GM18511 (cell line): Measurements from ENCODE around the gene TFF3.

Experiments
- ATAC-seq: cut with Tn5 transposase; IDR thresholded peaks from one replicate; pipeline ENCODE4 v1.9.1; 2021; ENCODE audit warnings: mild to moderate bottlenecking, moderate library complexity; ENCODE audit not compliant: unreplicated experiment

TFF3 gene

DNA sequence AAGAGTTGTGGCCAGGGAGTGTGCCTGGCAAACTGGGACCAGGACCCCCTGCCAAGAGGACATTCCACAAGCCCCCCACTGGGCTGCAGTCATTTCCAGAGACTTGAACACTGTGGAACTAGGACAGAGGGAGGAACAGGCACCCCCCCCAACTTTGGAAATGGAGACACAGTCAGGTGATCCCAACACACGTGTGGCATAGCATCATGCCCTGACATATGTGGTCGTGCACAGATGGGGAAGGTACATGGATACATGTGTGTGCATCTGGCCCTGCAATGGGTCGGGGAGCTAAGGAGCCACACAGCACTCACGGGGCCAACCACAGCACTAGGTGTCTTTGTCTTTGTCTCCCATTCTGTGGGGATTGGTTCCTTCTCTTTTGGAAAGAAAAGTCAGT lies 6.6 kb upstream of the TFF3 start:
- ATAC-seq: no peak

DNA sequence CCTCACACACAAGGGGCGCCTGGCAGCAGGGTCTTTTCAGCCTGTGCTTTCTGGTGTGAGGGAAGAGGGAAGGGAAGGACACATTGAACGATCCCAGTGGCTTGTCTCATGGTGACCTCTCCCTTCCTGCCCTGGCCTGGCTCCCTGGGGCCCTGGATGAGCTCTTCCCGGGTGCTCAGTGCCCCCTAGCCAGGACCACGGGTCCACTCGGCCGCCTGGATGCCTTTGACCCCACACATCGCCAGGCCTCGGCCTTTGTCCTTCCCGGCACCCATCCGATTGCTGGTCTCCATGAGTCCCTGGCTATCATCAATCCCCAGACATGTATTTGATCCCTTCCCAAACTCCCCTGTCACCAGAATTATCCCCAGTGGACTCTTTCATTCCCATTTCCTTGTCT lies 6.0 kb upstream of the TFF3 start:
- no peak for ATAC-seq

DNA sequence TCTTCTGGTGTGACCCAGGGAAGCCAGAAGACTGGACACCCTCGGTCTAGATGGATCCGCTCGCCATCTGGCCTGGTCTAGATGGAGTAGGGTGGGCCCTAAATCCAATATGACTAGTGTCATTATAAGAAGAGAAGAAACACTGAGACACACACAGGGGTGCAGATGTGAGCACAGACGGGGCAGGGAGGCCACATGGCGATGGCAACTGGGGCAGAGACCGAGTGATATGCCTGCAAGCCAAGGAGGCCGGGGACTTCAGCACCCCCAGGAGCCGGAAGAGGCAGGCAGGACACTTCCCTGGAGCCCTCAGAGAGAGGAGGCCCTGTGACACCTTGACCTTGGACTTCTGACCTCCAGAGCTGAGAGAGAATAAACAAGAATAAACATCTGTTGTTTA lies 5.6 kb upstream of the TFF3 start:
- ATAC-seq: no peak

DNA sequence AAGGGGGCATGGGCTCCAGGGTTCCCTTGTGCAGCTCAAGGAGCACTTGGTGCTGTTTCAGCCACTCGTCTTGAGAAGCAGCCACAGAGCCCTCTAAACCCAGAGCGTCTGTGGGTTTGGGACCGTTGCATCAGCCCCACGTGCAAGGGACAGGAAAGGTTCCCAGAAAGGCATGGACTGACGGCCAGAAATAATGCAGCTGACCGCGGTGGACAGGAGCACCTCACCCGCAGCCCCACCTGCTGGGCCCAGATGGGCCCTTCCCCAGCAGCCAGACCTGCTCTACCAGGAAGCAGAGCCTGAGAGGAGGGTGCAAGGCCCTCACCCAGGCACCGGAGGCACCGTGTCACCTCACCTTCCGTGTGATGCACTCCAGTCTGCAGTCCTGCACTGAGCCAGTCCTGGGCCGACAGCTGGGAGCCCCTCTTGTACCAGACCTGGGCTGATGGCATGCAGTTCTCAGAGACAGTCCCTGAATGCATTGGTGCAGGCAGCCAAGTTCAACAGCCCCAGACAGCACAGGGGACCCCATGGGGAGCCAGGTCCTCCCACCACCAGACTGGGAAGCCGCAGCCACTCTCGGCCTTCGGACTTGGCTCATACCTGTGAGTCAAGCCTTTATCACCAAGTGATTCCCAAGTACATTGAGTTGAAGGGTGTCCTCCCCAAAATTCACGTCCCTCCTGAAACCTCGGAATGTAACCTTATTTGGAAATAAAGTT lies 4.8 kb upstream of the TFF3 start:
- no peak for ATAC-seq

DNA sequence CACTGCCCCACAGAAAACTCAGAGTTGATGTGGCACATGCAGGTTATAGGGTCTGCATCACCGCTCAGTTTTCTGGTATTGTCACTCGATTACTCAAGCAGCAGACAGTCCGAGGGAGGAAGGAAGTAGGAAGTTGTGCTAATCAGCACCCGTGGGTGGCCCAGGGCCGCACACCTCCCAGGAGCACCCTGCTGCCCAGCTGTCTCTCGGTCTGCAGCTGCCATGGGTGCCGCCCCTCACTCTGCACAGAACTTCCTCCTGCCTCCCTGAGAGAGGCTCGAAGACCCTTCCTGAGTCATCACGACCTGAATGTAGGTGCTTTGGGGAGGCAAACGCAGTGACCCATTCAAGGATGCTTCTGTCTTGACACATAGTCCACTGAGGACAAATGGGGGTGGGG lies 4.2 kb upstream of the TFF3 start:
- ATAC-seq: no peak

DNA sequence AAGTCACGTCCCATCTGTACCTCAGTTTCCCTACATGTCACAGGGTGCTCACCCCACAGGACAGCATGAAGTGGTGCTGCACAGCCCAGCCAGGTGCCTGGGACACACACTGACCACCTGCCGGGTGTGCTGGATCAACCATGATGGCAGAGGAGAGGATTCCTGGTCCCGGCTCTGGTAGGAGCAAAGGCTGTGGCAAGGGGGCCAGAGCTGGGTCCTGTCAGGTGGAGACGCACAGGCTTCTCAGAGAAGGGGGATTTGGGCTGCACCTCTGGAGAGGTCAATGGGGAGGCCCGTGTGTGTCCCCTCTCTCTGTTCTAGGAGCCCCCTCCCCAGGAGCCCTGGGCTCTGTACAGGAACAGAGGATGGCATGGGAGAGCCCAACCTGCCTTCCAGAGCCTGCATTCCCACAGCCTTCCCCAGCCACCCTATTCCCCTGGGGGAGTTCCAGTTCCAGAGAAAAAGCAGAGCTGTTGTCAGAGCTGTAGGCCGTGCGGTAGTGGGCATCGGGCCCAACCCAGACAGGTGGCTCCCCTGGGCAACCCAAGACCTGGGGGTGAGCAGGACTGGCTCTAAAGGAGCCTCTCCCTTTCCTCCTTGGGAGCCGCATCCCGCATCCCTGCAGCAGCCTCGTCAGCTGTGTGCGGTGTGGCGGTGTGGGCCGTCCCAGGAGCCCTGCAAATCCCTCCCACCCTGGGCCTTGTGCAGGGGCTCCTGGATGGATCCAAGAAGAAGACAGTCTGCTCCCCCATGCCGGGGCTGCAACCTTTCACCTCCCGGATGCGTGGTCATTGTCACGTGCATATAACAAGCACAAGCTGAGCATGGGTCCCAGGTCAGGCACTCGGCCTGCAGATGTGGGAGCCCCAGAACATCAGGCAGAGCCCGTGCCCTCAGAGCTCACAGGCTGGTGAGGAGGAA lies 2.9 kb upstream of the TFF3 start:
- ATAC-seq: no peak

DNA sequence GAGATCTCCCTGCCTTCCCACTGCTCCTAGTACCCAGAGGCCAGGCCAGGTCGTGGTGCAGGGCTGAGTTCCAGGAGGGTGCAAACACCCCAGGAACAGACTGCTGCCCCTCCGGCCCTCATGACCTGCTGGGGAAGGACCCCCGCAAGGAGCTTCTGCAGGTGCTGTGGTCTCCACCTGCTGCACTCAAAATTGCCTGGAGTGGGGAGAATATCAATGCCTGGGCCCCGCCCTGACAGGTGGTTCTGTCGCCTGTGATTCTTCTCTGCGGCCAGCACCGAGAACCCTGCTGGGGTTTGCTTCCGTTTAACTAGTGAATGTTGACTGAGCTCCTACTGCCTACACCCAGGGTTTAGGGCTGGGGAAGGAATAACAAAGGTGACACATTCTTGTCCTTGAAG lies 2.1 kb upstream of the TFF3 start:
- ATAC-seq: no peak

DNA sequence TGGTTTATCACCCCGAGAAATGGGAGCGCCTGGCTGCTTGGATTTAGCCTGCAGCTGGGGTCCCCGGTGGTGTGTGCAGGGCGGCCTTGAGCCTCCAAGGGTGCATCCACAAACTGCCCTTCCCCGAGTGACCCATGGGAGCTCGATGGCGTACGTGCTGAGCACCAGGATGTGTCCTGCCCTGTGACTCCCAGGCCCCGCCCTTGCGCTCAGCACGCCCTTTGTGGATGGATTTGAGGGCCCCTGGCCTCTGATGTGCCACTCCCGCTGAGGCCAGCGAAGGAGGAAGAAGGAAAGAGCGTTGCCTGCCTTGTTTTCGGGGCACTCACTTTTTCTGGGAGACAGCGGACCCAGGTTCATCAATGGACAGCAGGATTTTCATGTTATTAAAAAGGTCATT lies 1.7 kb upstream of the TFF3 start:
- ATAC-seq: no peak

DNA sequence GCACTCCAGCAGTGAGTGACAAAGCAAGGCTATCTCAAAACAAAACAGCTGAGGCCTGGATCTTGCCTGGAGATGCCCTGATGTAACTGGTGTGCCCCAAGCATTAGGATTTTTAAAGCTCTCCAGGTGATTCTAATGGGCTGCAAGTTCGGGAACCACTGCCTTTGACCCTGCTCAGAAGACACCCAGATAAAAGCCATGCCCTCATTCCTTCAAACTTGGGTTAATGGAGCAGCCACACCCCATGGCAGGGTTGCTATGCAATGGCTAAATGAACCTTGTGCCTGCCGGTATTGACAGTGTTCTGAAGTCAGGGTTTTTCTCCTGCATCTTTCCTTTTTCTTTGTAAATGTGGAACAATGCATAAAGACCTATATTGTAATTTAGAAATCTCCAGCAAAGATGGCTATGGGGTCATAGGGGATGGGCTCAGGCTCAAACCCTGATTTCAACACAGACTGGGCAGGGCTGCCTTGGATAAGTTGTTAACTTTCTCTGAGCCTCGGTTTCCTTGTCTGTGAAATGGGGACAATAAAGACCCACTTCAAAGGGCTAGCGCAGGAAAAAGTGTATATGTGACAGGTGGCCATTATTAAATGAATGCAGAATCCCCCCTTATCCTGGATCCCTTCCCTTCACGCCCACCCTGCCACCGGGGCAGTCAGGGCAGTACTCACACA lies 453 bp downstream of the TFF3 start:
- no peak for ATAC-seq

DNA sequence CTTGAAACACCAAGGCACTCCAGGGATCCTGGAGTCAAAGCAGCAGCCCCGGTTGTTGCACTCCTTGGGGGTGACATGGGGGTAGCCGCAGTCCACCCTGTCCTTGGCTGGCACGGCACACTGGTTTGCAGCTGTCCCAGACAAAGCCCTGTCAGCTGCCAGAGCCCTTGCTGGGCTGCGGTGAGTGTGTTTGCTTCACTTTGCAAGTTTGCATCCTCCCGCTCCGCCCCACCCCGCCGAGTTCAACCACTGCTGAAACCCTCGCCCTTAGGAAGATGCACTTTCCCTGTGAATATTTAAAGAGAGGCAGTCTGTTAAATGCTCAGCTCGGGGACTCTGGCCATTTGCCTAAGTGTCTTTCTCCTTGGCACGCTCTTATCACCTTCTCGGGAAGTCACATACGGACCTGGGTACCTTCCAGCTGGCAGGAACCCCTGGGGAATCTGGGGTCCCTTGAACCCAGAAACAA lies 1.7 kb downstream of the TFF3 start:
- no peak for ATAC-seq

DNA sequence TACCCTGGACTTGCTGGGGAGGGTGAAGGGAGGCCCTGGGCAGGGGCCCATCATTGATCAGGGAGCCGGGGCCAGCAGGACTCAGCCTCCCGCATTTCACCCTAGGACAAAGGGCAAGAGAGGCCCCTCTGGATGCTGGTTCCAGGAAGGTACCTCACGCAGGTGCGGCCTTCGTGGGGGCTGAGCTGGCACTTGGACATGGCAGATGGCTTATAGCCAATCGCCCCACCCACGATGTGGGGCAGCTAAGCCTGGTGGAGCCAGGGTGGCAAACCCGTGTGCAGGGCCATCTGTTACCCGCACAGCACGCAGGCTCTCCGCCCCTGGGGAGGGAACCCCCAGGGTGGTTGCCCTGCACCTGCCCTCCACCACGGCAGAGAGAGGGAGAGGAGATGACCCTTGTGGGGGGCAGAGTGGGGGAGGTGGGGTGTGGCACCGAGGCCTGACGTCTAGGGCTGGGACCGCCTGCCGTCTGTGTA lies 2.5 kb downstream of the TFF3 start:
- ATAC-seq: no peak

DNA sequence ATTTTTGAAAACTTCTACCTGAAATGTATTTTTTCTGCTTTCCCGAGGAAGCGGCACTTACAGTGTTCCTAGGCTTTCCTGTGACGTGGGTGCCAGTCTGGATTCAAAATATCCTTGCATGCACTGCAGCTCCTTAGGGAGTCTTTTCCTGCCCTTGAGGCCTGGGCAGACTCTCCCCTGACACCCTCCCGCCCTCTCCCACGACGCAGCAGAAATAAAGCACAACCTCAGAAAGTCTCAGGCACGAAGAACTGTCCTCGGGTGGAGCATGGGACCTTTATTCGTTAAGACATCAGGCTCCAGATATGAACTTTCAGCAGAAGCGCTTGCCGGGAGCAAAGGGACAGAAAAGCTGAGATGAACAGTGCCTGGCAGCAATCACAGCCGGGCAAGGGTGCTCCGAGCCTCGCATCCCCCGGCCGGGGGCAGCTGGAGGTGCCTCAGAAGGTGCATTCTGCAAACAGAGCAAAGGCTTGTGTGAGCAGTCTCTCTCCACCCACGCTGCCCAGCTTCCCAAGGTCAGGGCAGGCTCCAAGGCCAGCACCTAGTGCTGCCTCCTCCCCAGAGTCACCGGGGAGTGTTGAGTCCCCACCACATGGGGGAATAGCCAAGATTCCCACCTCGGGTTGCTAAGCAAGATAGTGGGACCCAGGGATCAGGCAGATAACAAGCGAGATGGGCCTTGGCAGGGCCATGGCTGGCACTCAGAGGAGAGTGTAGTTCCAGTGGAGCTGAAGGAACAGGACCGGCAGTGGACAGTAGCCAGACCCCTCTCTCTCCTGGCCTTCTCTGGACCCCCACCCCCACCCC lies 3.2 kb downstream of the TFF3 start:
- no peak for ATAC-seq

DNA sequence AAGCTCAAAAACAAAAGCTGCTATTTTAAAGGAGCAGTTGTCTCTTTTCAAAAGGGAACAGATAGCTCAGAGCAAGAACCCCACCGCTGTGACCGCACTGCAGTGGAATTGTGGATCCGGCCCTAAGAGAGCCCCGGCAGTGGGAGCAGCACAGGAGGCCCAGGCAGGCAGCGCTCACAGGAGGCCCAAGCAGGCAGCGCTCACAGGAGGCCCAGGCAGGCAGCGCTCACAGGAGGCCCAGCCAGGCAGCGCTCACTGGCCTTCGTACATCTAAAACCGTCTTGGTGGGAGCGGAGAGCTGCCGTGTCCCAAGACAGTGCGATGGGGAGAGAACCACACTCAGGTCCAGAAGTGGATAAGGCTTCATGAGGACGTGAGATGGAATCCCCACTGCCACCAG lies 4.0 kb downstream of the TFF3 start:
- no peak for ATAC-seq

DNA sequence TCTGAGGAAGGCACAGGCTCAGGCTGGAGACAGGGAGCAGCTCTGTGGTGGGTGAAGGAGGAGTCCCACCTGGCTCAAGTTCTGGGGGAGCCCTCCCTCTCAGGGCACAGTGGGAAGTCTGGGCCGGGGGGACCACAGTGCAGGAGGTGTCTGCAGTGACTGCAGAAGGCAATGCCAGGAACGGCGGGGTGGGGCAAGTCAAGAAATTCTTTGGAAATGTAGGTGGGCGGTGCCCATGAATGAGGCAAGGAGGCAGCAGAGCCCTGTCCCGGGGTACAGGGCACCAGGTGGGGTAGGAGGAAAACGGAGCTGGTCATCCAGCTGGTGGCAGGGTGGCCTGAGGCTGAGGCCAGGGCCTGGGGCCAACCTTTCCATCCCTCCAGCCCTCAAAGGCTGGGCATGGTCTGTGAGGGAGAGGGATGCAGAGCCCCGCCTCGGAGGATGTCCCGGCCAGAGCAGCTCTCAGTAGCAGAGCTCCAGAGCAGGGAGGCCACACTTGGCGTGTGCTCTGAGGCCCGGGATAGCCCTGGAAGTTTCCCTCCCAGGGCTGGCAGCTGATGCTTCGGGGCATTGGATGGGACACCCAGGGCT lies 4.7 kb downstream of the TFF3 start:
- ATAC-seq: no peak

DNA sequence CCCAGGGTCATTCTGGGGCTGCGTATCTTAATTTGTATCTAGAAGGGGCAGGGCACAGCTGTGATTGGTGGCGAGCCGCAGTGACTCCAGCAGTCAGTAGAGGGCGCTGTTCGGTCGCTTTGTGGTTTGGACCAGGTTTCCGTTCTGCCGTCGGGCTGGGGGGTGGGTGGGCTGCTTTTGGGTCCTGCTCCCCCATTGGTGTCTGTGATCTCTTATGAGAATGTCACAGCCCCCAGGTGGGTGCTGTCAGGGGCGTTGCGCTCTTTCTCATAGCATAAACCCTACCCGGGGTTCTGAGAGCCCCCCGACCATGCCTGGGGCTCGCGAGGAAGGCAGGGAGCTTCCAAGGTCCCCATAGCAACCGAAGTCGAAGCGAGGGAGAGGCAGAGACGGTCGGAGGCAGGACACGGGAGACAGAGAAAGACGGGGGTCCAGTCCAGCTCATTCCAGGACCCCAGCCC lies 5.4 kb downstream of the TFF3 start:
- no peak for ATAC-seq

DNA sequence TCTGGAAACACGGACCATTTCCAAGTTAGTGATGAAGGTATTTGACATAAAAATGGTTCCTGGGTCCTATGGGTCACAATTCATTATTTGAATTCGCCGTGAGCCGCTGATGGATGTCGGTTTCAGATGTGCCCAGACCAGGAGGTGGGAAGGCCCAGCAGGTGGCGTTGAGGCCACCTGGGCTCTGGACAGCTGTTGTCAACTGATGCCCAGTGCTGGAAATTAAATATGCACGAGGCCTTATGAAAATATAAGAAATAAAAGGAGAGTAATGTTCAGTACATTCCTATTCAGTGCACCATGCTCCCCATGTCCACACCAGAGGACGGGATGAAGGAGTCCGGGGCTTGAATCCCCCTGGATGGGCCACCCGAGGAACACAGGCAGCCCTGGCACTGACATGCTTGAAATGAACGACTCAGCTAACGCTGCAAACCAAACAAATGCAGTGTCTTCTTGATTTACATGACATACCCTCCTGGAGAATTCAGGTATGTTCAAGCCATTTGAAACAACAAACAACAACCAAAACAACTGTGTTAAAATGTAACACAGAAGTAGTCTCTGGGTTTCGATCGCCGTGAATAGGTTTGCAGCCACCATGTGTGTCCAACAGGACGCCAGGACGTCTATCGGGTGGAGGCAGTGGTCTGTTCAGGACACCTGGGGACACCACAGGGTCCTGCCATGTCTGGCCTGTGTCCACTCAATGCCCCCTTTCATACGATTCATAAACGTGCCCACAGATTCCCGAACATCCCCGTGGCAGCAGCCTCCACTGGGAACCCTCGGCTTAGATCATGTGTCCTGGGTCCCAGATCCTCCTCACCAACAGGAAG lies 6.1 kb downstream of the TFF3 start:
- ATAC-seq: no peak

DNA sequence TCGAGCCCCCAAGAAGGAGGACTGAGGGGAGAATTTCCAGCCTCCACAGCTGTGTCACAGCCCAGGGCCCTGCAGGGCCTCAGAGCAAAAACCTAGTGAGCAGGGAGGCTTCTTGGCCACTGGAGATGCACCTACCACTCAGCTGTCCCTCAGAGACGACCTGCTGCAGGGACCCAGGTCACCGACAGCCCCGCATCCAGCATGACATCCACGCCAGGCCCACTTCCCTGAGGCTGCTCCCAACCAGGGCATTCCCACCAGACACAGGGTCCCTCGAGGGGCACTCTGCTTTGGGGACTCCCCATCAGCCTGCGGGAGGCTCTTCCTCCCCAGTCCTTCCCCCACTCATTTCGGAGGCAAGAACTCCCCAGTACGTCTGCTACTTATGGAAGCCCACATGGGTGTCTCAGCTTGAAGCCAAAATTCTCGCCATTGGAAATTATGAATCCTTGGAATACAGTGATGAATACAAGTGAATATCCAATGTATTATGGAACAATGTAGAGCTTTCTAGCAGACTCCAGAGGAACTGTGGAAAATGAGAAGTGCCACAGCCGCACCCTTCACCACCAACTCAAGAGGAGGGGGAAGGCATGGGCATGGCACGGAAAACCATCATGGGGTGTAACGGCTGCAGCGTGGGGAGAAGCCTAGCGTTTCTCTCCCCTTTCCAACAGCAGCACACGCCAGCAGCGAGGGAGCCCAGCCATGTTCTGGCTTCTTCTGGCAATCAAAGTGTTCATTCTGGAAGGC lies 6.9 kb downstream of the TFF3 start:
- ATAC-seq: no peak

DNA sequence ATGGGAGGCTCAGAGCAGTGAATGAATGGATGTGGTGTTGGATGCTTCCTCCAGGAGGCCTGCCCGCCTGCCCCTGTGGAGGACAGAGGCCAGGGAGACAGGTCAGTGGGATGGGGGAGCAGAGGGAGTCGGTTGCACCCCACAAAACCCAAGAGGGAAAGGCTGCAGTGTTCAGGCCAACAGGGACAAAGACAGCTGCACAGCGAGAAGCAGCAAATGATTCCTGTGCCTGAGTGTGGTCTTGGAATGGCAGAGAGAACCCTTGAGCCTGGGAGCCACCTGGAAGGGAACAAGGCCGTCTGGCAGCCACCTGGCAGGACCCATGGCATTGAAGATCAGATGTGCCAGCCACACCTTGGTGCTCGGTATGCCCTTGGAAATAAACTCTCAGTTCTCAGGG lies 8.1 kb downstream of the TFF3 start:
- no peak for ATAC-seq
